ENCODE measurements around the gene SAMD5. TPM values are rescaled to one million over a fixed set of nuclear protein-coding genes. Genes with fewer than 3 reads are reported as not detected.

The SAMD5 gene
- total and polyA plus RNA-seq, 7 donors: 0.68 to 6.8 (median 1.1) TPM

DNA sequence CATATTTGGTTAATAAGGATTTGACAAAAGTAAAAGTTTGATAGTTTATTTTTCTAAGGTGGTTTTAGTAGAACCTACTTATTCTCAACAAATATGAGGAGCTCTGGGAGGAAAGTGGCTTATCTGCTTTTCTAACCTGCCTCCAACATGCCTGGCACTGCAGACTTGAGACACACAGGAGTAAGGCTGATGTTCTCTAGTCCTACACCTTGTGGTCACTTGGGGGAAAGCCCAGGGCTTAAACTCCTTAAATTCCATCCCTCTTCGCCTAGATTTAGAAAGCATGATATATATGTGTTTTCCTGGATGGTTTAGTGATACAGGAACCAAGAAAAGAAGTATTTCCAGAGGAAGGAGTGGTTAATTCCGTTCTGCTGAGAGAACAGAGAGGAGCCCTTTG, 39.9 kb upstream of the SAMD5 start:
- H3K27me3 ChIP-seq: no peaks in the 10 kb centered on the region
- no peak for DNase-seq
- no peak overlapping the region for H3K4me3 ChIP-seq
- TF ChIP-seq POLR2A (IDR thresholded peaks at IDR 0.05) (no peak), EP300 (IDR thresholded peaks at IDR 0.05) (no peak), CTCF (IDR thresholded peaks at IDR 0.05) (no peak), POLR2AphosphoS5 (IDR thresholded peaks at IDR 0.05) (no peak)
- no peaks in the 10 kb centered on the region for H3K4me1 ChIP-seq
- H3K36me3 ChIP-seq: no peaks in the 10 kb centered on the region
- WGBS, 2 donors: 77 to 87% methylated on average over 2 of the region's 2 CpGs
- H3K27ac ChIP-seq: no peak overlapping the region
- H3K9me3 ChIP-seq: peaks cover 0 to 5% (median 0%) of the 10 kb centered on the region in 4 donors
- intact Hi-C loops (cut with DNase I): no loop called here

GRCh38 chr6:147479857-147480256, 28.6 kb upstream of the SAMD5 start:
- Histone ChIP-seq H3K4me1 (no peaks in the 10 kb centered on the region), H3K27ac (no peak overlapping the region), H3K9me3 (no peaks in the 10 kb centered on the region), H3K4me3 (no peak overlapping the region), H3K27me3 (no peaks in the 10 kb centered on the region), H3K36me3 (no peaks in the 10 kb centered on the region)
- 84 to 89% methylated on average over 2 of the region's 2 CpGs for WGBS, 2 donors
- no peak for DNase-seq
- intact Hi-C loops (cut with DNase I): no loop called here
- TF ChIP-seq POLR2A (IDR thresholded peaks at IDR 0.05): no peak
- no peak for TF ChIP-seq POLR2AphosphoS5 (IDR thresholded peaks at IDR 0.05)
- no peak for TF ChIP-seq CTCF (IDR thresholded peaks at IDR 0.05)
- no peak for TF ChIP-seq EP300 (IDR thresholded peaks at IDR 0.05)

DNA sequence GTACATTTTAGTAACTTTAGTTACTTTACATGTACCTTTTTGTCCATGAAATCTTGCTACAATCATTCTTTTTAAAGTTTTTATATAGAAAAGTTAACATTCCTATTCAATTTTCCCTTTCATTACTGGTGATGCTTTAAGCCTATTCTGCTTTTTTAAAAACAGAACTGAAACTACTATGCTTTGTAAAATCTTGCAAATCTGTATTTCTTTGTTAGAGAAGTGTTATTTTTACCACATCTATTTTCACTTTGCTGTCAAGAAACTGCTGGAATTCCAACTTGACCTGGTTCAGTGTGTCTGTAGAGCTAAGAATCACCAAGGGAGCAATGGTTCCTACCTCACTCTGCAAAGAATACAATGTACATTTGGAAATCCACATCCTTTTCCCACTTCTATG, 21.8 kb upstream of the SAMD5 start:
- Histone ChIP-seq H3K36me3 (no peaks in the 10 kb centered on the region), H3K4me3 (no peak overlapping the region)
- intact Hi-C loops (cut with DNase I): no loop called here

GRCh38 chr6:147497472-147497871, 11.0 kb upstream of the SAMD5 start:
- Histone ChIP-seq H3K4me3 (no peak overlapping the region), H3K4me1 (no peaks in the 10 kb centered on the region), H3K9me3 (no peaks in the 10 kb centered on the region), H3K27me3 (peaks cover 0 to 8% (median 0%) of the 10 kb centered on the region in 3 donors), H3K36me3 (no peaks in the 10 kb centered on the region), H3K27ac (no peak overlapping the region)
- 93 to 95% methylated on average over 1 of the region's 1 CpG for WGBS, 2 donors
- DNase-seq: no peak
- no peak for TF ChIP-seq POLR2AphosphoS5 (IDR thresholded peaks at IDR 0.05)
- no peak for TF ChIP-seq EP300 (IDR thresholded peaks at IDR 0.05)
- TF ChIP-seq CTCF (IDR thresholded peaks at IDR 0.05): no peak
- TF ChIP-seq POLR2A (IDR thresholded peaks at IDR 0.05): no peak
- intact Hi-C loops (cut with DNase I): no loop called here

More for the DNA sequence above, 21.8 kb upstream of the SAMD5 start:
- Histone ChIP-seq H3K9me3 (no peaks in the 10 kb centered on the region), H3K27ac (no peak overlapping the region), H3K27me3 (no peaks in the 10 kb centered on the region), H3K4me1 (no peaks in the 10 kb centered on the region)
- TF ChIP-seq EP300 (IDR thresholded peaks at IDR 0.05) (no peak), CTCF (IDR thresholded peaks at IDR 0.05) (no peak), POLR2AphosphoS5 (IDR thresholded peaks at IDR 0.05) (no peak), POLR2A (IDR thresholded peaks at IDR 0.05) (no peak)
- DNase-seq: no peak

GRCh38 chr6:147503587-147503986, 4.9 kb upstream of the SAMD5 start:
- TF ChIP-seq EP300 (IDR thresholded peaks at IDR 0.05): no peak
- TF ChIP-seq CTCF (IDR thresholded peaks at IDR 0.05): no peak
- no peak for TF ChIP-seq POLR2A (IDR thresholded peaks at IDR 0.05)
- TF ChIP-seq POLR2AphosphoS5 (IDR thresholded peaks at IDR 0.05): no peak
- no peak for DNase-seq
- Histone ChIP-seq H3K4me3 (no peak overlapping the region), H3K27me3 (peaks cover 0 to 27% (median 0%) of the 10 kb centered on the region in 3 donors), H3K27ac (no peak overlapping the region), H3K9me3 (no peaks in the 10 kb centered on the region), H3K36me3 (no peaks in the 10 kb centered on the region), H3K4me1 (peaks cover 0 to 20% (median 19%) of the 10 kb centered on the region in 4 donors)
- 87 to 92% methylated on average over 3 of the region's 3 CpGs for WGBS, 2 donors
- intact Hi-C loops (cut with DNase I): loop anchor here (10.0 kb wide), 1 partner anchor 451 kb away; no protein-coding TSS in a partner anchor

Data from sigmoid colon (tissue), 7 donors.